ENCODE data around the gene PKN3.

GRCh38 chr9:128702445-128702948, at the start of gene PKN3:
- TF ChIP-seq POLR2A (IDR thresholded peaks at IDR 0.05) (no peak), CTCF (IDR thresholded peaks at IDR 0.05) (peak in 1 of 3 donors; percentile 86)

All from lower leg skin (tissue), 3 donors.